ENCODE measurements around the gene ACAP2. TPM values are rescaled to one million over a fixed set of nuclear protein-coding genes. Genes with fewer than 3 reads are reported as not detected.
"Not testable (repeated sequence)": the region's sequence is repeated elsewhere in the genome, so short reads cannot be mapped to it uniquely, and the experiment has no call there.

Gene ACAP2
- total RNA-seq, 1 donor from 2014 or later: 49.7 TPM

GRCh38 chr3:195467641-195468390 is 25.0 kb upstream of the ACAP2 start:
- H3K36me3 Mint-ChIP-seq: peaks cover 2% of the 10 kb centered on the region
- H3K9me3 Mint-ChIP-seq: peaks cover 19% of the 10 kb centered on the region
- no peak for TF ChIP-seq CTCF (IDR thresholded peaks at IDR 0.05; ENCODE audit: unreplicated experiment)
- peaks cover 17% of the 10 kb centered on the region for H3K4me1 Mint-ChIP-seq
- no peak overlapping the region for H3K4me3 Mint-ChIP-seq
- H3K27me3 Mint-ChIP-seq (ENCODE audit: low read depth): no peaks in the 10 kb centered on the region
- DNase-seq (ENCODE audit: low spot score in 2 of 2, unreplicated experiment in 2 of 2): no peak
- H3K27ac Mint-ChIP-seq: no peak overlapping the region

GRCh38 chr3:195466251-195466650 is 23.4 kb upstream of the ACAP2 start:
- peaks cover 15% of the 10 kb centered on the region for H3K4me1 Mint-ChIP-seq
- no peak overlapping the region for H3K4me3 Mint-ChIP-seq
- DNase-seq (ENCODE audit: low spot score in 2 of 2, unreplicated experiment in 2 of 2): no peak
- H3K9me3 Mint-ChIP-seq: peaks cover 19% of the 10 kb centered on the region
- H3K27me3 Mint-ChIP-seq (ENCODE audit: low read depth): no peaks in the 10 kb centered on the region
- TF ChIP-seq CTCF (IDR thresholded peaks at IDR 0.05; ENCODE audit: unreplicated experiment): no peak
- H3K27ac Mint-ChIP-seq: no peak overlapping the region
- H3K36me3 Mint-ChIP-seq: peaks cover 2% of the 10 kb centered on the region

GRCh38 chr3:195462922-195463321 is 20.1 kb upstream of the ACAP2 start:
- DNase-seq (ENCODE audit: low spot score in 2 of 2, unreplicated experiment in 2 of 2); H3K27me3 Mint-ChIP-seq (ENCODE audit: low read depth); H3K27ac Mint-ChIP-seq; H3K36me3 Mint-ChIP-seq; H3K4me3 Mint-ChIP-seq; H3K9me3 Mint-ChIP-seq: not testable (repeated sequence)
- peaks cover 22% of the 10 kb centered on the region for H3K4me1 Mint-ChIP-seq

GRCh38 chr3:195462308-195462610 is 19.4 kb upstream of the ACAP2 start:
- TF ChIP-seq CTCF (IDR thresholded peaks at IDR 0.05; ENCODE audit: unreplicated experiment): no peak
- Mint-ChIP-seq H3K4me1 (peaks cover 22% of the 10 kb centered on the region), H3K9me3 (no peaks in the 10 kb centered on the region), H3K4me3 (no peak overlapping the region), H3K36me3 (no peaks in the 10 kb centered on the region), H3K27ac (no peak overlapping the region), H3K27me3 (ENCODE audit: low read depth) (no peaks in the 10 kb centered on the region)
- DNase-seq (ENCODE audit: low spot score in 2 of 2, unreplicated experiment in 2 of 2): no peak

GRCh38 chr3:195461594-195462307 is 18.9 kb upstream of the ACAP2 start:
- no peak for DNase-seq (ENCODE audit: low spot score in 2 of 2, unreplicated experiment in 2 of 2)
- no peak for TF ChIP-seq CTCF (IDR thresholded peaks at IDR 0.05; ENCODE audit: unreplicated experiment)
- H3K27me3 Mint-ChIP-seq (ENCODE audit: low read depth): no peaks in the 10 kb centered on the region
- peaks cover 22% of the 10 kb centered on the region for H3K4me1 Mint-ChIP-seq
- no peaks in the 10 kb centered on the region for H3K9me3 Mint-ChIP-seq
- no peak overlapping the region for H3K4me3 Mint-ChIP-seq
- H3K27ac Mint-ChIP-seq: no peak overlapping the region
- no peaks in the 10 kb centered on the region for H3K36me3 Mint-ChIP-seq

- no peaks in the 10 kb centered on the region for H3K9me3 Mint-ChIP-seq
- no peak for TF ChIP-seq CTCF (IDR thresholded peaks at IDR 0.05; ENCODE audit: unreplicated experiment)
- no peaks in the 10 kb centered on the region for H3K36me3 Mint-ChIP-seq
- H3K27ac Mint-ChIP-seq: no peak overlapping the region
- no peaks in the 10 kb centered on the region for H3K27me3 Mint-ChIP-seq (ENCODE audit: low read depth)
- H3K4me3 Mint-ChIP-seq: no peak overlapping the region
- peaks cover 22% of the 10 kb centered on the region for H3K4me1 Mint-ChIP-seq
- DNase-seq (ENCODE audit: low spot score in 2 of 2, unreplicated experiment in 2 of 2): no peak
Measured at GRCh38 chr3:195460091-195460713, 17.4 kb upstream of the ACAP2 start.
